ENCODE measurements around the gene HGS. TPM values are rescaled to one million over a fixed set of nuclear protein-coding genes. Genes with fewer than 3 reads are reported as not detected.

The HGS gene
- total and polyA plus RNA-seq, 2 of the 13 experiments (the other 11 are each of a cell fraction or from before 2014, with no cell fraction given): 73.3 to 78.1 TPM

GRCh38 chr17:81702934-81703746, 19.3 kb downstream of the HGS start, which contains the start of gene MRPL12 (continued):
- TF ChIP-seq ZSCAN5A (CRISPR knock-in tag; IDR thresholded peaks at IDR 0.05; ENCODE audit: borderline replicate concordance): no peak
- no peak for TF ChIP-seq TRIM24 (CRISPR knock-in tag; IDR thresholded peaks at IDR 0.05)
- no peak for TF ChIP-seq HNF4G (IDR thresholded peaks at IDR 0.05; ENCODE audit: borderline replicate concordance, low read depth, low read length)
- peak; percentile 73 for TF ChIP-seq HNF4G (CRISPR knock-in tag; IDR thresholded peaks at IDR 0.05; ENCODE audit: borderline replicate concordance, low read depth)
- TF ChIP-seq PHF21A (CRISPR knock-in tag; IDR thresholded peaks at IDR 0.05): peak; percentile 91
- TF ChIP-seq JUNB (CRISPR knock-in tag; IDR thresholded peaks at IDR 0.05; ENCODE audit: borderline replicate concordance): 0 out of 2 replicates have a peak, but pooled peaks have one; percentile 27
- TF ChIP-seq FOSL1 (CRISPR knock-in tag; IDR thresholded peaks at IDR 0.05; ENCODE audit: borderline replicate concordance): no peak
- TF ChIP-seq TERF1 (CRISPR knock-in tag; IDR thresholded peaks at IDR 0.05): no peak; the same call in 1 of the 2 replicates
- peak; percentile 96 for TF ChIP-seq HBP1 (CRISPR knock-in tag; IDR thresholded peaks at IDR 0.05; ENCODE audit: low read depth)
- no peak for TF ChIP-seq CC2D1A (CRISPR knock-in tag; IDR thresholded peaks at IDR 0.05)
- TF ChIP-seq SYNCRIP (IDR thresholded peaks at IDR 0.05; ENCODE audit: insufficient read depth, low read depth, low read length): no peak
- peak; percentile 60; the same call in 1 of the 2 replicates for TF ChIP-seq TEAD2 (CRISPR knock-in tag; IDR thresholded peaks at IDR 0.05)
- no peak for TF ChIP-seq MBD4 (IDR thresholded peaks at IDR 0.05; ENCODE audit: borderline replicate concordance, low read length)
- peak; percentile 83 for TF ChIP-seq ZNF768 (CRISPR knock-in tag; IDR thresholded peaks at IDR 0.05)
- TF ChIP-seq SNAPC2 (CRISPR knock-in tag; IDR thresholded peaks at IDR 0.05): no peak
- TF ChIP-seq DDIT3 (CRISPR knock-in tag; IDR thresholded peaks at IDR 0.05): peak; percentile 55; the same call in 1 of the 2 replicates
- 0 out of 2 replicates have a peak, but pooled peaks have one; percentile 82 for TF ChIP-seq BRF2 (CRISPR knock-in tag; IDR thresholded peaks at IDR 0.05)
